Activated CD4-positive, alpha-beta T cell treated with anti-CD3 and anti-CD28 coated beads, Interleukin-2, Interleukin-6, amounts not matched to agents 100 ng/mL and 50 ng/mL, durations not matched to agents 16 hours and 8 hours (primary cell): ENCODE measurements around the gene CTDSPL.
"Not testable (repeated sequence)": the region's sequence is repeated elsewhere in the genome, so short reads cannot be mapped to it uniquely, and the experiment has no call there.

Experiments
- DNase-seq: peaks from one replicate; pipeline ENCODE4 v3.0.0-alpha.2; 2020

CTDSPL gene

DNA sequence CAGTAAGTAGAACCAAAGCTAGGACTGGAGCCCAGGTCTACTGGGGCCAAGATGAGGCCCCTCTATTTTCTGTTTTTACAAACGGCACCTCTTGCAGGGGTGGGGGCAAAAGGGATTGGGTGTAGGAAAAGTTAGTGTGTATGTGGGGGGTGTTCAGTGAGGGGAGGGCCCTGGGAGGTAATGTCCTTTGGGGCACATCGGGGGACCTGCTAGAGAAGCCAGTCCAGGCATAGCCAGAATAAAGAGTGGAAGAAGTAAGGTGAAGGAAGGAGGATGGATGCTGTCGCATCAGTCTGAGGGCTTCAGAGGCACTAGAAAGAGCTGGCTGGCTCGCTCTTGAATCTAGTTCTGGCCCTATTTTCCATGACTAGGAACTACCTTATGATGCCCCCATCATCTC lies 165.2 kb downstream of the CTDSPL start:
- DNase-seq = no peak

DNA sequence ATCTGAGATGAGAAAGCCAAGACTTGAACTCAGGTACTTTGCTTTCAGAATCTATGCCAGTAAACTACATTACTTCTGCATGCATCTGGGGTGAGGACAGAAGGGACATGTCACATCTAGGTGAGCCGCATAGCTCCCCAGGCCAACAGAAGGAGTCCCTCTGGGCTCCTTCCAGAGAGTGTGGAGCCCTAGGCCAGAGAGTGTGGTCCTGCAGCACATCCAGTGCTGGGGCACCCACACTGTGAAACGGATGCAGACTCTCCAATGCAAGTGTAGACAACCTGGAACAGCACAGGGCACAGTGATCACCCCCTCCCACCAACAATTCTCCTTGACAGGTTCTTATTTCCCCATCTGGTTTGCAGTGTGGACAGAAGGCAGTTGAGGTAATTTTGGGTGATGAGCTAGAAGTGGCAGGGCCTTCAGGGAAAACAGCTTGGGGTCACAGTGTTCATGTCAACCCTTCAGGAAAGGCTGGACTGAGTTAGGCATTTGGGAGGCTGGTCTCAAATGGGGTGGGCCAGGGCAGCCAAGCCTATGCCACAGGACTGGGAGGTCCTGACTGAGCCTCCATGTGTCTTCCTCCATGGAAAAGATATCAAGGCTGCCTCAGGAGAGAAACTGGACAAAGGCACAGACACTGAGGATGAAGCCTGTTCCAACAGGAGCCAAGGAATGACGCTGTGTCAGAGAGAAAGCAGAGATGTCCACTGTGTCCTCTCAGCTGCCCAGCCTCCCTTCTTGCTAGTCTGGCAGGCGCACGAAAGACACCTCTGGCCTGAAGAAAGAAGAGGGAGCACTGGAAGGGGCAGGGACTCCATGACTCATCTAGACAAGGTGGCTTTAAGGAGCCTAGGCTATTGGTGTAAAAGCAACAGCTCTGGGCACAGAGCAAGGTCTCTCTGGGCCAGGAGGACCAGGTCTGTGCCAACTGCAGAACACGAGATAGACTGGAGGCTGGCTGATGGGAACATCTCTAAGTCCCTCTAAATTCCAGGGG lies 166.1 kb downstream of the CTDSPL start:
- DNase-seq = no peak

DNA sequence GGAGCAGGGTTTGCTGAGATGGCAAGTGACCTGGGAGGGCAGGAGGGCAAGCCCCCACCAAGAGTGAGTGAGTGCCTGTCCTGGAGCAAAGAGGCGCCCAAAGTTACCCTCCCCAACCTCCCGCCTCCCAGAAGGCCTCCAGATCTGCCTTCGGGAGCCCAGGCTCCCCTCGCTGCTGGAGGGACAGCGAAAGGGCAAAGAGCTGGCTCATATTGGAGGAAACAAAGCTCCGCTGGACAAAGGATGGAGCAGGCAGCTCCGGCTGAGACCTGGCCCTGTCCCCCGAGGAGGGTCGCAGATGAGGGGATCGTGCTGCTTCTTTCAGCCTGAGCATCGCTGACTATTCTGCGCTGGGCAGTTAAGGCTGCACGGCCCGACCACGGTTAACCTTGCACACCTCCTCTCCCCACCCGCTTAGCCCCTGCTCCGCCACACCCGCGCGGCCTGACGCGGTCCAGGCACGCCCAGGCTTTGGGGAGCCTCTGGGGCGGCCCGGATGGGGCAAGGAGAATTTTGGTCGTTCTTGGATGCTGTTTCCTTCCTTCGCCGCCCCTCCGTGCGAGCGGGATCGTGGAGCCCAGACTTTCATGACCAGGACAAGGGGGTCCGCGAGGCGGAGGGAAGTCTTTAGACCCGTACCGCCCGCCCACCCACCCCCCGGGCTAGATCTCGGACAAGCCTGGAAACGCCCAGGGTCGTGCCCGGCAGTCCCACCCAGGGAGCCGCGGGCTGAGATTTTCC lies 167.1 kb downstream of the CTDSPL start:
- no peak for DNase-seq

DNA sequence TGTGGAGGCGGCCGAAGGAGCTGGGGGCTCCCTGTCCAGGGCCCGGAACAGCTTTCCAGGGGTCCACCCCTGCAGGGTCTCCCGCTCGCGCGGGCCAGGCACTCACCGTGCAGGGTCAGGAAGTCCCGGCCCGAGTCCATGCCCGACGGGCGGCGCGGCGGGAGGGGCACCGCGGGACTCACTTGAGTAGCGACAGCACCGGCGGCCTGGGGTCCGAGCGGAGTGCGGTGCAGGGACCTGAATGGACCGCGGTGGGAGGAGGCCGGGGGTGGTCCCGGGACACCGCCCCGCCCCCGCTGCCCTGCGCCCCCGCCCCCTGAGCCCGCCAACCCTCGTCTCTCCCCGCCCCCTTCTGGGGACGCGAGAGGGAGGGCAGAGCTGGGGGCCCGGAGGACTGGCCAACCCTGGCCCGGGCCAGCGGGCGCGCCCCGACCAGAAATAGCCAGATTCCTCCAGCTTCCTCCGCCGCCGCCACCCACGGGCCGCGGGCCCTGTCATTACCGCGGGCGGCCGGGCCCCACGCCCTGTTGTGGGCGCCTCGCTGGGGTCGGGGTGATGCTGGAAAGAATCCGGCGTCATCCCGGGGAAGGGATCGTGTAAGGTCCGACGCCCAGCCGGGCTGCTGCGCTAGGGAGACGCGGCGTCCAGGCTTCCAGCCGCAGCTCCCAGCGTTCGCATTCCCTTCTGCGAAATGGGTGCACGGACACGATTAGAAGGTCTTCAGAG lies 167.9 kb downstream of the CTDSPL start, which contains the start of gene PLCD1:
PLCD1 (minus strand) TSS at position 243 of the 726 bp plus-strand sequence; CDS start at position 140, 103 bp downstream.
- no peak for DNase-seq

DNA sequence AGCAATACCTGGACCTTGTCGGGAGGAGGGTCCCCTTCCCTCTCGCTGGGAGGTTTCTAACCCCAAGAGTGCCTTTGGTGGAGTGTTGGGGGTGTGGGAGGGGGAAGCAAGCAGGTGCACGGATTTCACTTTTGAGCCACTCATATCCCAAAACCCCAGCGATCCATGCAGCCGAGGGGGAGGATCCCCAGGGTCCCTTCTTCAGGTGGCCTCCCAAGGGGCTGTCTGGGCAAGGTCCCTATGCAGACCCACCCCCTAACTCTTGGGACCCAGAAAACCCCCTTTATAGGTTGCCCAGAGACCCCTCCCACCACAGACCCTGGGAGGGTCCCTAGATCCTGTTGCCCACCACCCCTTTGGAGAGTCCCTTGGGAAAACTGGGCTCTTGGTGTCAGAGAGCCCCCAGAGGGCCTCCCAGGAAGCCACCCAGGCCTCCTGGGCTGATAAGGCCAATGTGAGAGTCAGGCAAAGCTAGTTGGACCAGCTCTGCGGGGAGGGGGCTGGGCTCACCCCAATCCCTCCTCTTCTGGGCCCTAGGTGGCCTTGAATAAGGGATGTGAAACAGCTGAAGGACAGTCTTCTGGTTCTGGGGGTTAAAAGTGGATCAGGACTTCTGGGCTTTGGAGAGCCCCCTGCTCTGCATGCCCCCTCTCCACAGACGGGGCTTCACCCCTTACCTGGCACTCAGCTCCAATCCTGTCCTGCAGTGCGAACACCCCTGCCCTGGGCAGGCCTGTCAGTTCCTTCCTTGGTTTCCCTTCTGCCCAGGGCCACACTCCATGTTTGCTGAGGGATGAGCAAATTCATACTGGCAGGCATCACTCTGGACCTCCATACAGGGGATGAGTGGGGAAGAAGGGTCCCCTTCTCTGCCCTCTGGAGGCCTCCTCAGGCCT lies 168.7 kb downstream of the CTDSPL start:
- DNase-seq = no peak

DNA sequence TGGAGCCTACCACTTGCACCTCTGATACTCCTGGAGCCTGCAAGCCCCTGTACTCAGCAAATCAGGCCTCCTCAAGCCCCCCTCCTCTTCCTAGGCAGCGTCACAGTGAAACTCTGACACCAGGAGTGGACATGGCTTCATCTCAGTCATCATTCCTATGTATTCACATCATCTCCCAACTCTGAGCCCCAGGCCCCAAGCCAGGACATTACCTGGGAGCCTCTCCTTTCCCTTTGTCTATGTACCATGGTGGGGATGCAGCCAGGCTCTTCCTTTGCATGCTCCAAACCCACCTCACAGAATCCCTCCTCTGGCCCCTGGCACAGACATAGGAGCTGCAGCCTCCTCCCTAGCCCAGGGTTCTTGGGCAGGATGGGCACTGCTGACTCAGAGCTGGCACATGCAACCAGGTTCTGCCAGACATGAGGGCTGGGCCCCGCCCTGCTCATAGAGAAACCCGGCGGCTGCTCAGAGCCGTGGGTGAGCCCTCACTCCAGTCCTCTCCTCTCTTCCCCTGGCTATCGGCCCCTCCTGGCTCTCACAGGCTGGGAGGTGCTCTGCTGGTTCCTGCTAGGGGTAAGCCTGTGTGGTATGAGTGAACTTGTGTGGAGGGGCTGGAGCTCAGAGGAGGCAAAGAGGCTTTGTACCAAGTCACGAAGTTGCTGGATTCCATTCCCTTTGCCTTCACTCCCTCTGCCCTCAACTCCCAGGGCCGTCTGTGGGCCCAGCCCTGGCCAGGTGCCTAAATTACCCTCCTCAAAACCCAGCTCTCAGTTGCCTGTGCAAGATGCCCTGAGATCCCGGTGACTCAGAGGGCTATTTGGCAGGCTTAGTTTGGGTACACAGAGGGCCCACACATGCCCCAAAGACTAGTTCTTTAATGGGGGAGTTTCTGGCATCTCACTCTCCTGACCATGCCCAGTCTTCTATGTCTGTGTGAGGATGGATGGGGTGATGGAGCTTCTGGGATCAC lies 169.6 kb downstream of the CTDSPL start:
- peak; percentile 72 for DNase-seq

DNA sequence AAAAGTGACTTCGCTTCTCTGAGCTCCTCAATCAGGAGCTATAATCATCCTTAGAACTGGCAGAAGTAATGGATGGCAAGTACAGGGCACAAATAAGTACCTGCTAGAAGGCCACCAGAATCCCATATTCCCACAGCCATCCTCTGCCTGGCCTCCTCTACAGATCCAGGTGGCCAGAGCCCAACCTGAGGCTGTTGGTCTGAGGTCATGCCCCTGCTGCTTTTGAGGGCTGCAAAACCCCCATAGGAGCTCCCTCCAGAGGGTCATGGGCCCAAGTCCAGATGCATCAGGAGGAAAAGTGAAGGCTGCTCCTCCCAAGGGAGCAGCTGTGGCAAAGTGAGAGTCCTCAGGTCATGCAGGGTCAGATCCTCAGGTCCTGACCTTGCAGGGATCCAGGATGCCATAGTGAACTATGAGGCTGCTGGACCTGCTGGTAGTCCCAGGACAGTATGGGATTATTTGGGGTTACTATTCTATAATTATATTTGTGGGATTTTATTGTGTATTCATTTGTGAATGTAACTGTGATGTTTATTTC lies 170.7 kb downstream of the CTDSPL start:
- no peak for DNase-seq

DNA sequence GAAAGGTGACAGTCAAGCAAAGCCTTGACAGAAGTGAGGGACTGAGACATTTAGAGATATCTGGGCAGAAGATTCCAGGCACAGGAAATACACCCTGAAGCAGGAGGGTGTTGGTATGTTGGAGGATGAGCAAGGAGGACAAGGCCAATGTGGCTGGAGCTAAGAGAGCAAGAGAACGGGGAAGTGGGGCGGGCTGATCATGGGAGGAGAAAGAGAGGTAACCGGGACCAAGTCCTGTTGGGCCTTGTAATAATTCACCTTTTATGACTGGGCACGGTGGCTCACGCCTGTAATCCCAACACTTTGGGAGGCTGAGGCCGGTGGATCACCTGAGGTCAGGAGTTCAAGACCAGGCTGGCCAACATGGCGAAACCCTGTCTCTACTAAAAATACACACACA lies 171.9 kb downstream of the CTDSPL start:
- DNase-seq = not testable (repeated sequence)
